Activated CD8-positive, alpha-beta memory T cell treated with anti-CD3 and anti-CD28 coated beads, Interleukin-2, amount 10 ng/mL, durations not matched to agents 7 days and 5 days (primary cell): ENCODE measurements around the gene CYP46A1. TPM values are rescaled to one million over a fixed set of nuclear protein-coding genes. Genes with fewer than 3 reads are reported as not detected.

Source experiments
- ATAC-seq: fragments of 150-1000 bp; cut with Tn5 transposase; one replicate; pipeline ENCODE4 v1.10.0; 2021; ENCODE audit warnings: moderate library complexity
- CTCF ChIA-PET: fragments of 350-600 bp; sonication (Branson Sonifier 250); formaldehyde crosslinking; loops from one replicate; lab custom pipeline; 2021; ENCODE audit warnings: antibody characterized with exemption; lab: Charles Lee
- DNase-seq: peaks from one replicate; pipeline ENCODE4 v3.0.0-alpha.2; 2020
- H3K27ac Mint-ChIP-seq: one replicate; pipeline ENCODE4 v1.8.0; 2021; ENCODE audit warnings: mild to moderate bottlenecking, mixed read lengths
- H3K27me3 Mint-ChIP-seq: one replicate; pipeline ENCODE4 v1.8.0; 2021; ENCODE audit warnings: mixed read lengths
- H3K36me3 Mint-ChIP-seq: one replicate; pipeline ENCODE4 v1.8.0; 2021; ENCODE audit warnings: mild to moderate bottlenecking, mixed read lengths
- H3K4me1 Mint-ChIP-seq: one replicate; pipeline ENCODE4 v1.8.0; 2021; ENCODE audit warnings: mixed read lengths
- H3K4me3 Mint-ChIP-seq: one replicate; pipeline ENCODE4 v1.8.0; 2021; ENCODE audit warnings: mild to moderate bottlenecking, moderate library complexity, mixed read lengths
- H3K9me3 Mint-ChIP-seq: one replicate; pipeline ENCODE4 v1.8.0; 2022; ENCODE audit warnings: low read depth, mixed read lengths
- total RNA-seq, 2 experiments: library from RNA; stranded (reverse); gene quantifications; one replicate each; pipeline ENCODE4 v1.2.3, GENCODE V29; 2021

CYP46A1 gene
- total RNA-seq, 2 experiments from 2014 or later = 0.15 TPM; not detected in 1

DNA sequence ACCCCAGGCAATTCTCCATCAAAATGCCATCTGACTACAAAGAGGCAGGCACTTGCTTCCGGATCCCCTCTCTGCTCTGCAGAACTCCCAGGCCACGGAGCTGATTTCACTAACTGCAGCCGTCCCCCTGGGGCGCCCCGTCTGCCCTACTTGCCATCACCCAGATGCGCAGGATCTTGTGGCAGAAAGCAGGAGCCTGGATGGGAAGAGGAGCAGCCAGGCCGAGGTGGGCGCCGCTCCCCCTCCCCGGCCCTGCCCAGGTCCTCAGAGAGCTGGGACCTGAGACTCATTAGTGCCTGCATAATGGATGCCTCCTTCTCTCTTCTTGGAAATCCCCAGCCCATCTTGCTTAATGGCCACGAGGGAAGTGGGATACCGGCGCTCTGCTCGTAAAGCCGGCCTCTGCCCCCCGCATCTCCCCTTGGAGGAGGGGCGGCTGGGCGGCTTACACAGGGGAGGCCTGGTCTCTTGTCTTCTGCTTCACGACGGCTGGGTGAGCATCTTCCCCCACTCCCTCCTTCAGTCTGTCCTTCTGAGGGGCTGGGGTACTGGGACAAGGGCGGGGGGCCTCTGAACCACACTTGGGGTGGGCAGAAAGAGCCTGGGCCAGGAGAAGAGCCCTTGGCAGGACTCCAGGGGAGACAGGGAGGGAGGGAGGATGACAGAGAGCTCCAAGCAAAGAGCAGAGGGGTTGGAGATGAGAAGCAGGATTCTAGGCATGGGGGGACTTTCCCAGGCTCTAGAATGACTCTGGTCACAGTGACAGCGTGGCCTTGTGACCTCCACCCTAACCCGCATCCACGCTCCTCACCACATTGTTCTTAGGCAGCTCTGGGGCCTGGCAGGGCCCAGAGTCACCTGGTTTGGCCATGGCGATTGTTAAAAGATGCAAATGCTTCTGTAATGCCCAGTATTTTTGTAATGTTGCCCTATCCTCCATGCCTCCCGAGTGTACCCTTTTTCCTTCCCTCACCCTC, 89.7 kb downstream of the CYP46A1 start:
- DNase-seq = no peak
- CTCF ChIA-PET = interaction anchor here (1.7 kb wide), 1 partner anchor 12 kb away, joined by 3 read pairs; no protein-coding TSS in a partner anchor
- H3K9me3 Mint-ChIP-seq = no peaks in the 10 kb centered on the region

GRCh38 chr14:99774556-99775307, 90.6 kb downstream of the CYP46A1 start:
- Mint-ChIP-seq H3K36me3 (no peaks in the 10 kb centered on the region), H3K9me3 (no peaks in the 10 kb centered on the region), H3K4me1 (no peaks in the 10 kb centered on the region), H3K4me3 (no peak overlapping the region), H3K27me3 (peaks cover 39% of the 10 kb centered on the region), H3K27ac (no peak overlapping the region)
- ATAC-seq (no peak), DNase-seq (no peak)
- CTCF ChIA-PET = interaction anchor here (1.7 kb wide), 2 partner anchors 13 to 15 kb away, joined by 3 to 4 read pairs; no protein-coding TSS in a partner anchor

More for the DNA sequence above, 89.7 kb downstream of the CYP46A1 start:
- Mint-ChIP-seq H3K27me3 (peaks cover 33% of the 10 kb centered on the region), H3K4me1 (no peaks in the 10 kb centered on the region), H3K4me3 (no peak overlapping the region), H3K27ac (no peak overlapping the region), H3K36me3 (no peaks in the 10 kb centered on the region)
- no peak for ATAC-seq

DNA sequence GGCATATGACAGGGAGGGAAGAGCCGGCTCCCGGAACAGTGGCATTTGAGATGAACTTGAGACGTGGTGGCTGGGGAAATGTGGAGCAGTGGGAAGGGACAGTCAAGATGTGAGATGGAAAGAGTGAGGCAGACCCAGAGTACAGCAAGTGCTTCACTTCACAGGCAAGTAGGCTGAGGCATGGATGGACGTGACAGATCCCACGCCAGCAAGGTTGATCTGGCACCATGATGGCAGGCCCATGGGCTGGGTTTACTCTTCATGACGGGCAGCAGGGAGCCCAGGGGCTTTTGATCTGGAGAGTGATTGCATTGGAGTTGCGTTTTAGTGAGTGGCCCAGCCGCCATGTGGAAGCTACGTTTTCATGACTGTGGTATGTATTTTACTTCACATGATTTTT, 91.3 kb downstream of the CYP46A1 start:
- no peaks in the 10 kb centered on the region for H3K36me3 Mint-ChIP-seq
- no peak overlapping the region for H3K27ac Mint-ChIP-seq
- CTCF ChIA-PET = interaction anchor here (1.7 kb wide), 1 partner anchor 15 kb away, joined by 4 read pairs; no protein-coding TSS in a partner anchor
- no peaks in the 10 kb centered on the region for H3K9me3 Mint-ChIP-seq
- DNase-seq (no peak), ATAC-seq (no peak)
- H3K4me1 Mint-ChIP-seq = no peaks in the 10 kb centered on the region
- H3K4me3 Mint-ChIP-seq = no peak overlapping the region
- H3K27me3 Mint-ChIP-seq = peaks cover 41% of the 10 kb centered on the region

Other genes with a start within 250 kb of the CYP46A1 start
- gene SETD3, start 203.4 kb upstream of the CYP46A1 start, total RNA-seq = 10 to 100 TPM; 53.9 to 61.4 TPM
- gene CCNK, start 202.9 kb upstream of the CYP46A1 start, total RNA-seq = 10 to 100 TPM; 82.9 to 84.3 TPM
- gene CCDC85C, start 80.1 kb upstream of the CYP46A1 start, total RNA-seq = 1 to 10 TPM; 7.1 to 9.1 TPM
- gene HHIPL1, start 39.2 kb upstream of the CYP46A1 start, total RNA-seq = under 1 TPM in 1 of 2 experiments, not detected in 1; 0.09 TPM
- not detected for gene EML1, start 109.1 kb downstream of the CYP46A1 start, total RNA-seq